ENCODE results near the gene ZNF416.

Gene ZNF416

GRCh38 chr19:57559008-57559403, 19.7 kb downstream of the ZNF416 start:
- peak in 1 of 3 donors; percentile 8 for DNase-seq

GRCh38 chr19:57558525-57558924, 20.2 kb downstream of the ZNF416 start:
- DNase-seq, result no peak

GRCh38 chr19:57557659-57558058, 21.1 kb downstream of the ZNF416 start:
- no peak for DNase-seq

GRCh38 chr19:57552432-57552831, 26.3 kb downstream of the ZNF416 start:
- no peak for DNase-seq

- no peak for DNase-seq
Observed at GRCh38 chr19:57546513-57546912, 32.2 kb downstream of the ZNF416 start.

GRCh38 chr19:57537953-57538547, 40.7 kb downstream of the ZNF416 start:
- no peak for DNase-seq

- DNase-seq, result peak; percentile 85 to 90 (median 89)
Observed at GRCh38 chr19:57527136-57527881, 51.4 kb downstream of the ZNF416 start, which contains the start of gene ZNF549. Gene ZNF549, plus strand, starts transcription at chr19:57527356. Its CDS starts 218 bp downstream, at chr19:57527574.

Data from suppressor macrophage treated with lipopolysaccharide for 1 hour (primary cell).